IPS DF 4.7 (cell line): ENCODE data around the gene SAMD11.
"Not testable (repeated sequence)": the region's sequence is repeated elsewhere in the genome, so short reads cannot be mapped to it uniquely, and the experiment has no call there.

ENCODE experiments used
- DNase-seq: peaks from one replicate; pipeline ENCODE4 v3.0.0-alpha.2; 2013; ENCODE audit warnings: low spot score; ENCODE audit errors: extremely low read depth

Gene SAMD11

DNA sequence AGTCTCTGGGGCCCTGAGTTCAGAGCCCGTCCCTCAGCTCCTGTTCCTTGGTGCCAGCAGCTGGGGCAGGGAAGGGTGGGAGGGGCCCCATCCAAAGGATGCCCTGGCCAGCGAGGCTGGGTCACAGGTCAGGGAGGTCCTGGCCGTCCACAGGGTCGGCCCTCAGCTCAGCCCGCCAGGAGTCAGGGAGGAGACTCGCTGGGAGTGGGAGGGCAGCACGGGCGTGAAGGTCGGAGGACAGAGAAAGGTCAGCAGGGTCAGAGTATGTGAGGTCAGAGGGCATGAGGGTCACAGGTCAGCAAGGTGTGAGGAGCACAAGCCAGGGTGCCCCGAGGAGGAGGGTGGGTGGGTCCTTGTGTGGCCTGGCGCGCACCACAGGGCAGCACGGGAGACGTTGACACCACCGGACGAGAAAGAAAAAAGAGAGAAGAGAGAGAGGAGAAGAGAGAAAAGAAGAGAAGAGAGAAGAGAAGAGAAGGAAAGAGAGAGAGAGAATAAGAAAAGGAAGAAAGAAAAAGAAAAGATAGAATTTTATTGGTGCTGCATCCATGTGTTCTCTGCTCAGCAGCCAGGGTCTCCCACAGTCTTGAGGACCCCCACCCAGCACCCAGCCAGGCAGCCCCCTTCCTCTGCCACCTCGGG, 51.1 kb downstream of the SAMD11 start:
- DNase-seq, result no peak

DNA sequence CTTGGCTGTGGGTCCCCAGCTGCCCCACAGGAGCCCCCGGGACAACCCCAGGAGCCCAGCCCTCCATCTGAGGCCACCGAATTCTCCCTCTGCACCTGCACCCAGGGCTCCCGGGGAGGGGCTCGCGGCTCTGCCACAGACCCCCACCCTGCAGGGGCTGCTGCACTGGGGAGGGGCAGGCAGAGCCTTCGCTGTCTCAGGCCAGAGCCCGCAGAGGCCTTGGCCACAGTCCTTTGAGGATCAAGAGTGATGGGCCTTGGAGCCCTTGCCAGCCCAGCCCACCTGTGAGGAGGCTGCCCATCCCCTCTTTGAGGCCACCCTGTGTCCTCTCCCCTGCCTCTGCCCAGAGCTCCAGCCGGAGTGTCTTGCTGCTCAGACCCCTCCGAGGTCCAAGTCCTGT, 51.6 kb downstream of the SAMD11 start:
- DNase-seq, result no peak

DNA sequence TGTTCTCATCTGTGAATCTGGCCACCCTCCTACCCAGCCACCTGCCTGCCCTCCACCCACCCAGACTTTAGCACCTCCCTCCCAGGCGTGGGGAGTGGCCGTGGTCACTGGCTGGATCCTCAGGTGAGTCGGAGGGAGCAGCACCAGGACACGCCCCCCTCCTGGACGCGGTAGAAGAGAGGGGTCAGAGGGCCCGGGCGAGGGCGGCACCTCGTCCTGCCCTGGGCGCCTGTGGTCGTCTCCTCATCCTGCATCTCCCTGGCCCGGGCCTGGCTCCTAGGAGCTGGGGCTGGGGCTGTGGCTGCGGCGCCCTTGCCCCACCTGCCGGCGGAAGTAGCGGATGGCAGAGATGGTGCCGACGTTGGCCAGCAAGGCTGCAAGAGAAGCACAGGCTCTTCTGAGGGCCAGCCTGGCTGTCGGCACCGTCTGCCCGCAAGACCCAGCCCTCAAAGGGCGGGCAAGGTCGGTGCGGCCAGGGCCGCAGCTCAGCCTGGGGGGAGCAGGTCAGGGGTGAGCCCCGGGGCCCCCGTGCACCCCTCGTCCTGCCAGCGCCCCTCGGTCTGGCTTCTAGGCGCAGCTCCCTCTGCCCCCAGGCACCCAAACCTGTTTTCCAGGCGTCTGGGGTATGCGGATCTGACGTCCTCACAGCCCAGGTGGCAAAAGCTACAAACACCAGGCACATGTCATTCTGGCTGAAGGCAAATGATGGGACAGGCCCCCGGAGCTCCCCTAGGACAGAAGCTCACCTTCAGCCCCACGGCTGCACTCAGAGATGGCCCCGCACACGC, 52.4 kb downstream of the SAMD11 start:
- no peak for DNase-seq

DNA sequence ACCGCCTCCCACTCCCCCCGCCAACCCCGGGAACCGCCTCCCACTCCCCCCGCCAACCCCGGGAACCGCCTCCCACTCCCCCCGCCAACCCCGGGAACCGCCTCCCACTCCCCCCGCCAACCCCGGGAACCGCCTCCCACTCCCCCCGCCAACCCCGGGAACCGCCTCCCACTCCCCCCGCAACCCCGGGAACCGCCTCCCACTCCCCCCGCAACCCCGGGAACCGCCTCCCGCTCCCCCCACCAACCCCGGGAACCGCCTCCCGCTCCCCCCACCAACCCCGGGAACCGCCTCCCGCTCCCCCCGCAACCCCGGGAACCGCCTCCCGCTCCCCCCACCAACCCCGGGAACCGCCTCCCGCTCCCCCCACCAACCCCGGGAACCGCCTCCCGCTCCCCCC, 53.1 kb downstream of the SAMD11 start:
- DNase-seq, result not testable (repeated sequence)

DNA sequence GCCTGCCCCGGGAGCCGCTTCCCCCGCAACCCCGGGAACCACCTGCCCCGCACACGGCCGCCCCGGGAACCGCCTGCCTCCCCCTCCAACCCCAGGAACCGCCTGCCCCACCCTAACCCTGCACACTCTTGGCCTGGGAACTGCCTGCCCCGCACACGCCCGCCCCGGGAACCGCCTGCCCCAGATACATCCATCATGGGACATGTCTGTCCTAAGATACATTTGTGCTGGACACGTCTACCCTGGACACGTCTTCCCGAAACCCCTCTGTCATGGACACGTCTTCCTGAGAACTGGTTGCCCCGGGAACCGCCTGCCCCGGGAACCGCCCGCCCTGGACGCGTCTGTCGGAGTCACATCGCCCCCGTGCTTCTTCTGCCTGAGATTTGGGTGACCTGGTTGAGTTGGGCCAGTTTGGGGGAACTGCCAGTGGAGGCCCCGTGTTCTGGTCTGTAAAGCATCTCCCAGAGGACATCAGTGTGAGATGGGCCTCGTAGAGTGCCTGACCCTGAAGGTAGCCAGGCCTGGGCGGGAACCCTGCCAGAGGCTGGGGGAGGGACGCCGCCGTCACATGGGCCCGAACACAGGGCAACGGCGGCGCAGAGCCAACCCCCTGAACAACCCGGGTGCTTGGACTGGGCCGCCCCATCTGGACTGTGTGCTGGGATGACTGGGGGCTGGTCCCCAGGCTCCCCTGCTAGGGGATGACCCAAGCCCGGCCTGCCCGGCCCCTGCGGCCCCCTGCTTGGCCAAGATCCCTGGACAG, 54.5 kb downstream of the SAMD11 start:
- no peak for DNase-seq

DNA sequence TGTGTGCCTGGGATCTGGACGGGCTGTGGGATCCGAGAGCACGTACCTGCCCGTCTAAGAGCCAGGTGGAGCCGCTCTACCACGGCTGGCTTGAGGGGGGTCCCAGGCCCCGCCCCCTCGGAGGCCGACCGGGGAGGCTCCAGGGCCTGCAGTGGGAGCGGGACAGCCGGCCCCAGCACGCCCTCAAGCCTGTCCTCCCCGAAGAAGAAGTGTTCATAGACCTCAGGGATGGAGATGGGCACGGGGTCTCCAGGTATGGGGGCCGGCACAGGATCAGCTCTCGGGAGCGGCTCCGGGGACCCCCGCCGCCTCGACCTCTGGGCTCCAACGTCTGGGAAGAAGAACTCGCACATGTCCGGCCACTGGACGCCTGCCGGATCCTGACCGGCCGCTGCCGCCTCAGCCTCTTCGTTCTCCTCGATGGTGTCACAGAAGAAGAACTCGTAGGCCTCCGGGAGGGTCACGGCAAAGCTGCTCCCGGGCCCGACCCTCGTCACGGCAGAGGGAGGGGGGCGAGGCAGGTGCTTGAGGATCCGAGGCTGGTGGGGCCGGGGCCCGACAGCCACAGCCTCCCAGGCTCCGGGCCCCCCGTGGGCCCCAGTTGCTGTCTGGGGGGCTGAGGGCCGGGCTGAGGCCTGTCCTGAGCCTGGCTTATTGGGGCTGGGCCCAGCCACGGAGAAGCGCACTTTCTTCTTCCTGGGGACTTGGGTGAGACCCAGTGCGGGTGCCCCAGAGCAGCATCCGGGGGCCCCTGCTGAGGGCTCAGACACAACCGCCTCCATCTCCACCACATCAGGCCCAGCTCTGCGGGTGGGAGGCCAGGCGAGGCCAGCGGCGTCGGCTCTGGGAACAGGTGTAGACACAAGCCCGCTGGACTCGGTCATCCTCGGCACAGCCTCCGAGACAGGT, 55.4 kb downstream of the SAMD11 start:
- no peak for DNase-seq

DNA sequence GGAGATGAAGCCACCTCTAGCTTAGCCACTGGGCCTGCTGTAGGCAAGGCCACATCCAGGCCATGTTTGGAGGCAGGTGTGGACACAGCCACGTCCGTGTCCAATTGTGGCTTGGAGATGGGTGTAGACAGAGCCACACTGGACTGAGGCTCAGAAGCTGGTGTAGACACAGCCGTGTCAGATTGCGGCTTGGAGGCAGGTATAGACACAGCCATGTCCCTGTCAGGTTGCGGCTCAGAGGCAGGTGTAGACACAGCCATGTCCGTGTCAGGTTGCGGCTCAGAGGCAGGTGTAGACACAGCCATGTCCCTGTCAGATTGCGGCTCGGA, 56.0 kb downstream of the SAMD11 start:
- DNase-seq, result no peak

DNA sequence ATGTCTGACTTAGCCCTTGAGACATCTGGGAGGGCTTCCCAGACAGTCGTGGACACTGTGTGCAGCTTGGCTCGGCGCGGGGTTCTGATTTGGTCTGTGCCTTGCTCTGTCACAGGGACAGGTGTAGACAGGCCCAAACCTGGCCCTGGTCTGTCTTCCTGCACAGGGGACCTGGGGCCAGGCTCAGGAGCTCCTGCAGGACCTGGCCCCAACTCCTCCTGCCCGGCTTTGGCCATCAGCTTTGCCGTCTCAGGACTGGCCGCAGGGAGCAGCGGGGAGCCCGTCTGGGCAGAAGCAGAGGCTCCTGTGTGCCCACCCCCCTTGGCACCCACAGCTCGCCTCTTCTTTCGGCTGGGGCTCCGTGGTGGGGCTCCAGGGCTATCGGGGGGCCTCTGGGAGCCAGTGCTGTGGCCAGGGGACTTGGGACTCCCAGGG, 56.4 kb downstream of the SAMD11 start:
- DNase-seq, result no peak

DNA sequence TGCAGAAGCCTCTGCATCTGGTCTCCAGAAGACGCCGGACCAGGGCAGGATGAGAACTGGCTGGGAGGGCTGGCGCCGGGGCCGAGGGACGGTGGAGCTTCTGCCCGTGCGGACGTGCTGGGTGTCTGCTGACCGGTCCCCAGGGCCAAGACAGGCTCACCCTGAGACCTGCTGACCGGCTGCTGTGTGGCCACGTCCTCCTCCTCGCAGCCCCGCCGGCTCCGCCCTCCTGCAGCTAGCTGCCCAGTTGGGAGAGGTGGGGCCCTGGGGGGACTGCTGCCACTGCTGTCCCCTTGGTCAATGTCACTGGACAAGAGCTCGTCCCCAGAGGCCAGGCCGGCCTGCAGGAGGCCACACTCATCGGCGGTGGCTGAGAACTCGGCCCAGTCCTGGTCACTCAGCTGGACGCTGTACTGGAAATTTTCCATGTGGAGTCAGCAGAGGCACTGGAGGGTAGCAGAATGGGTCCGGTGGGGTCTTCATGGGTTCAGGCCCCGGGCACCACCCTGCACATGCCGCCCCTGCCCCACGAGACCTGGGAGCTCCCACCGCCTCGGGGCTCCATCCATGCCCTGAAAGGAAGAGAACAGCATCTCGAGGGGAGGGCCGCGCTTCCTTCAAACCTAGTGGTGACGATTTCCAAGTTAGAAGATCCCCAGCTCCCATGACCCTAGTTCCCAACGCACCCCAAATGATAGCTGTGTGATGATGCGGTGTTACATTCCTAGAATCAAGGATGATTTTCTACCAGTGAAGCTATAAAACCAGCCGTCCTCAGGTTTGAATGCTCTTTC, 57.1 kb downstream of the SAMD11 start:
- DNase-seq, result no peak

DNA sequence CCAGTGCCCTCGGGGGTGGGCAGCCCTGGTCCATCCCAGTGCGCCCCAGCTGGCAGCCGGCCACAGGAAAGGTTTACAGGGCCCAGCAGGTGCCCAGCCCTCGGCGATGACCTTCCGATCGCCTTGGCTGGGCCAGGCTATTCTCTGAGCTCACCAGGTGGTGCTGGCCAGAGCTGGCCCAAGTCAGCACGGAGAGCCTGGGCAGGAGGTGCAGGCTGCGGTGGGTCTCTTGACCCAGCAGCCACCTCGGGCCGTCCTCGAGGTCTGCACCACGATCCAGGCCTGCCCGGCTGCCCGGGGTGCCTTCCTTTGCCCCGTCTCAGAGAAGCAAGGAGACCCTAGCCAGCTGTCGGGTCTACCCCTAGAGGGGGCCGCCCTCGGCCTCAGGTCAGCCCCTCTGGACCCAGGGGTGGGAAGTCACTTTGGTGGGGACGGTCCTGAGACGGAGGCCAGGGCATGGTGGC, 57.8 kb downstream of the SAMD11 start:
- DNase-seq, result no peak

DNA sequence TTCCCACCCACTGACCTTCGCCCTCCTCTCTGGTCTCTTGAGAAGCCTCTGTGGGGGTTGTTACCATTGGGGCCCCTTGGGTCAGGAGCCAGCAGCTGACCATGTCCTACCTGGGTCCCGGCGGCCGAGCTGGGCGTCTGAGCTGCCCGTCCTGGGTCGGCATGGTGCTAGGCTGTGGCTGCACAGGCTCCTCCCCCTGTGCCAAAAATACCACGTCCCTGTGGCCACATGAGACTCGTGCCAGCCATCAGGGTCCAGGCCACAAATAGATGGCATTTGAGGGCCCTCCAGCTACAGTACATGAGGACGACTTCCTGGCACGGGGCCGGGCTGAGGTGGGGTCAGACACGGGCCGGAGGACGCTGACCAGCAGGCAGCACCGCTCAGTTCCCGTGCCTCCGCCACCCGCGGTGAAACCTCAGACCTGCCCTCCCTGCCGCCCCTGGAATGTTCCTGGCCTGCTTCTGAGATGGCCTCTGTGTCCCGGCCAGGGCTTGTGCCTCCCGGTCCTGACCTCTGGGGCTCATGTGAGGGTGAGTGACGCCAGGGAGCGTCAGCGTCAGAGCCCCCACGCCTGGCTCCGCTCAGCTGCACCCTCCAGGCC, 58.3 kb downstream of the SAMD11 start, which contains the start of gene PERM1:
Gene PERM1, minus strand, starts transcription at position 139 of the 604 bp plus-strand sequence. CDS start 1,064 bp downstream, outside the sequence.
- no peak for DNase-seq

DNA sequence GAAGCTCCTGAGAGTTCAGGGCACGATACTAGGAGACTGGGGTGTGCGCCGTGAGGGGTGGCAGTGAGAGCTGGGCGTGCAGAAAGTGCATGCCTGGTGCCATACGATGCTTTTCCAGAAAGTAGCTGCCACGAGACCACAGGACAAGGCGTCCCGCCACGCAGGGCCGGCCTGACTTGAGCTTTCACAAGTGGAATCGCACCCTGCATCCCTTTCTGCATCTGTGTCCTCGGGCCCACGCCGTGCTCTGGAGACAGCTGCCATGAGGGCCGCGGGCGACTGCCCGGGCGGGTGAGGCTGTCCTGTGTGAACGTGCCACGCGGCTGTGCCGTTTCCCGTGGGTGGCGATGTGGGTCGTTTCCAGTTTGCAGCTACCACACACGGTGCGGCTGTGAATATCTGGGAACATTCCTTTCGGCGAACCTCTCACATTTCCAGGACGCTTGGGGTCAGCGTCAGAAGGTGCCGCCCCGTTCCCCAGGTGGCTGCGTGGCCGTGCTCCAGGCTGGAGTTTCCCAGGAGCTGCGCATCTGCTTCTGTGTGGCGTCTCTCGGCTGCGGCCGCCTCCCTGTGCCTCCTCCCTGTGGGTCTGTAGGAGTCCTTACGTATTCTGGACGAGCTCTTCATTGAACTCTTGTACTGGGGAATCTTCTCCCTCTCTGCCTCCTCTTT, 59.2 kb downstream of the SAMD11 start:
- DNase-seq, result no peak

DNA sequence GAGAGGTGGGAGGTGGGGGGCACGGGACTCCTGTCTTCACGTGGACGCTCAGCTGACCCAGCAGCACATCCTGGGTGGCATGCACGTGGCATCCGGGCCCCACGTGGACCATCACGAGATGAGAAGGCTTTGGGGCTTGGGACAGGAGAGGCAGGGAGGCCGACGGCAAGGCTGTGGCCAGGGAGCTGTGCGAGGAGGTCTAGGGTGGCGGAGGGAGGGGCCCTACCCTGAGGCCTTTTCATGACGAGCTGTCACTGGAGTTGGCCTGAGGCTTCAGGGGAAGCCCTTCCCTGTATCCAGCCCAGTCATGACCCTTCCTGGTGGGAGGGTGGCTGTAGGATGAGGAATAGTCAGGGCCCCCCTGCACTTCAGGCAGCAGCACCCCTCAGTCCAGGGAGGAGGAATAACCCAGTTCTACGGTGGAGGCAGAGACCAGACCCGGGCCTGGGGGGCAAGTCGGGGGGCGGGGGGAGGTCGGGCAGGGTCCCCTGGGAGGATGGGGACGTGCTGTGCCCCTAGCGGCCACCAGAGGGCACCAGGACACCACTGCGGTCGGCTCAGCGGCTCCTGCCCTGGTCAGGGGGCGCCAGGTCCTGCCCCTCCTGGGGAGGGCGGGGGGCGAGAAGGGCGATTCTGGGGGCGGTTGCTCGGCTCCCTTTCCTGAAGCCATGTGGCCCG, 60.2 kb downstream of the SAMD11 start:
- DNase-seq, result no peak

DNA sequence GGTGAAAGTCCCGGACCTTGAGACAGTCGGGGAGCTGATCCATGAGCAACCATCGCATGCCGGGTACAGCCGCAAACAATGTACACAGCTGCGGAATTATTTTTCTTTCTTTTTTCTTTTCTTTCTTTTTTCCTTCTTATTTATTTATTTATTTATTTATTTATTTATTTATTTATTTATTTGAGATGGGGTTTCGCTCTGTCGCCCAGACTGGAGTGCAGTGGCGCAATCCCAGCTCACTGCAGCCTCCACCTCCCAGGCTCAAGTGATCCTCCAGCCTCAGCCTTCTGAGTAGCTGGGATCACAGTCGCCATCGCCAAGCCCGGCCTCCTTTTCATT, 60.7 kb downstream of the SAMD11 start:
- no peak for DNase-seq

DNA sequence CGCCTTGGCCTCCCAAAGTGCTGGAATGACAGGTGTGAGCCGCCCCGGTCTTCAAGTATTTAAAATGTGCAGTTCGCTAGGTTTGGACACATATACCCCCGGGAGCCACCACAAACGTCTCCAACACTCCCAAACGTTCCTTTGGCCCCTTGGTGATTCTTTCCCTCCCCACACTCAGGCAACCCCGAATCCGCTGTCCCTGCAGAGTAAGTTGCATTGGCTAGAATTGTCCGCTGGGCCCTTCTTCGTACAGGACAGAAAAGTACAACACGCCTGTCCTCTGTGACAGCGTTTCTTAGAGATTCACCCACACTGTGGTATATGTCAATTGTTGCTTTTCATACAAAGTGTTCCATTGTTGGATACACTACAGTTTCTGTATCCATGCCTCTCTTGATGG, 61.4 kb downstream of the SAMD11 start:
- DNase-seq, result no peak

DNA sequence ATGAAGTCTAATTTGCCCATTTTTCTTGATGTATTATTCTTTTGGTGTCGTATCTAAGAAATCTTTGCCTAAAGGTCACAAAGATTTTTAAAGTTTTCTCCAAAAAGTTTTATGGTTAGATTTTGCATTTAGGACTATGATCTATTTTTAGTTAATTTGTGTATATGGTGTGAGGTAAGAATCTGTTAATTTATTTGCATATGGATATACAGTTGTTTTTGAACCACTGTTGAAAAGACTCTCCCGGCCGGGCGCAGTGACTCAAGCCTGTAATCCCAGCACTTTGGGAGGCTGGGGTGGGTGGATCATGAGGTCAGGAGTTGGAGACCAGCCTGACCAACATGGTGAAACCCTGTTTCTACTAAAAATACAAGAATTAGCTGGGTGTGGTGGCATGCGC, 64.3 kb downstream of the SAMD11 start:
- not testable (repeated sequence) for DNase-seq

DNA sequence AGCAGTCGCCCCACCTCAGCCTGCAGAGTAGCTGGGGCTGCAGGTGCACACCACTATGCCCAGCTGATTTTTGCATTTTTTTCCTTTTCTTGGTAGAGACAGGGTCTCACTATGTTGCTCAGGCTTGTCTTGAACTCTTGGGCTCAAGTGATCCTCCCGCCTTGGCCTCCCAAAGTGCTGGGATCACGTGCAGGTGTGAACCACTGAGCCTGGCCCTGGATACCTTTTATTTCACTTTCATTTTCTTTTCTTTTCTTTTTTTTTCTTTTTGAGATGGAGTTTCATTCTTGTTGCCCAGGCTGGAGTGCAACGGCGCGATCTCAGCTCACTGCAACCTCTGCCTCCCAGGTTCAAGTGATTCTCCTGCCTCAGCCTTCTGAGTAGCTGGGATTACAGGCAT, 67.6 kb downstream of the SAMD11 start:
- DNase-seq, result not testable (repeated sequence)

DNA sequence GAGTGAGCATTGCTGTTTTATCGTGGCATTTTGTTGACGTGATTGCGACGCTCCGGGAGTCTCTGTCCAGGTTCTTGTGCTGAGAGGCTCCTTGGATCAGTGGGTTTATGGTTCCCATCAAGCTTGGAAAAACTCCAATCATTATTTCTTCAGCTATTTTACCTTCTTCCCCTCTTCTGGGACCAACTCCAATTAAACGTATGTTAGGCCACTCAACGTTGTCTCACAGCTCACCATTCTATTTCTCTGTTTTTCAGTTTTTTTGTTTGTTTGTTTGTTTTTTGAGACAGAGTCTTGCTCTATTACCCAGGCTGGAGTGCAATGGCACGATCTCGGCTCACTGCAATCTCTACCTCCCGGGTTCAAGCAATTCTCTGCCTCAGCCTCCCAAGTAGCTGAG, 68.2 kb downstream of the SAMD11 start:
- DNase-seq, result no peak

DNA sequence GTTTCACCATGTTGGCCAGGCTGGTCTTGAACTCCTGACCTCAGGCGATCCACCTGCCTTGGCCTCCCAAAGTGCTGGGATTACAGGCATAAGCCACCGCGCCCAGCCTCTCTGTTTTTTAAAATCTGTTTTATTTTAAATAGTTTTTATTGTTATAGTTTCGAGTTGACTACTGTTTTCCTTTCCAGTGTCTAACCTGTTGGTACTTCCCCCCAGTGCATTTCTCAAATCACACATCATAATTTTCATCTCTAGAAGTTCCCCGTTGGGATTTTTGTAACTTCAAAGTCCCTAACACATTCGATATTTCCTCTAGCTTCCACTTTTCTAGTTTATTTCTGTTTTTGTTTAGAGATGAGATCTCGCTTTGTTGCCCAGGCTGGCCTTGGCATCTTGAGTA, 68.6 kb downstream of the SAMD11 start:
- DNase-seq, result no peak
